ENCODE measurements around the gene FAM186B. TPM values are rescaled to one million over a fixed set of nuclear protein-coding genes. Genes with fewer than 3 reads are reported as not detected.

The FAM186B gene
- total and polyA plus RNA-seq, 2 donors (not counting 1 experiment from before 2014, with no cell fraction given), result 0.10 to 0.33 TPM

- Histone ChIP-seq H4K20me1 (ENCODE audit: control insufficient read depth, extremely low read depth, insufficient read depth, low read length) (no peaks in the 10 kb centered on the region), H3K4me3 (replicated peaks in 1 of 4; ENCODE audit: control extremely low read depth in 1 of 4, insufficient read depth in 1 of 4, low read depth in 3 of 4, low read length in 4 of 4) (no peak overlapping the region), H3K4me2 (ENCODE audit: extremely low read depth, insufficient read depth, low read length) (no peak overlapping the region), H3K9me3 (ENCODE audit: control insufficient read depth, insufficient read depth, low read depth, low read length) (no peaks in the 10 kb centered on the region), H3K9ac (ENCODE audit: insufficient read depth, low read length) (no peak overlapping the region), H3K79me2 (ENCODE audit: control insufficient read depth, insufficient read depth, low read length) (no peaks in the 10 kb centered on the region), H3K27ac (ENCODE audit: insufficient read depth, low read length) (no peak overlapping the region), H3K27me3 (ENCODE audit: control insufficient read depth, insufficient read depth, low read length) (no peaks in the 10 kb centered on the region), H3K36me3 (ENCODE audit: control insufficient read depth, insufficient read depth, low read length) (no peaks in the 10 kb centered on the region), H3K4me1 (ENCODE audit: control insufficient read depth, extremely low read depth, insufficient read depth, low read length) (peaks cover 13% of the 10 kb centered on the region), H2AFZ (ENCODE audit: low read length) (no peak overlapping the region)
- TF ChIP-seq CTCF (conservative IDR thresholded peaks at IDR 0.05 in 1 of 2, IDR thresholded peaks at IDR 0.05 in 1 of 2; ENCODE audit: low read depth in 1 of 2, low read length in 2 of 2) (no peak), EZH2 (IDR thresholded peaks at IDR 0.05; ENCODE audit: low read length, missing control alignments) (no peak)
- DNase-seq (ENCODE audit: low read depth in 2 of 2), result peak in 1 of 2 donors; percentile 70
These were observed 19.6 kb upstream of the FAM186B start for GRCh38 chr12:49624921-49625577.

GRCh38 chr12:49623142-49623904 is 17.9 kb upstream of the FAM186B start, which contains the start of gene PRPF40B:
Gene PRPF40B (plus strand): TSS chr12:49623561. CDS start chr12:49623591, 30 bp downstream.
- peak within 1 kb of the TSS; percentile 99 for H3K4me2 ChIP-seq (ENCODE audit: extremely low read depth, insufficient read depth, low read length)
- H3K9ac ChIP-seq (ENCODE audit: insufficient read depth, low read length), result peak within 1 kb of the TSS; percentile 56
- no peaks in the 10 kb centered on the region for H3K9me3 ChIP-seq (ENCODE audit: control insufficient read depth, insufficient read depth, low read depth, low read length)
- H2AFZ ChIP-seq (ENCODE audit: low read length), result peak within 1 kb of the TSS; percentile 88
- TF ChIP-seq CTCF (conservative IDR thresholded peaks at IDR 0.05 in 1 of 2, IDR thresholded peaks at IDR 0.05 in 1 of 2; ENCODE audit: low read depth in 1 of 2, low read length in 2 of 2) (peak; percentile 2 to 30), EZH2 (IDR thresholded peaks at IDR 0.05; ENCODE audit: low read length, missing control alignments) (no peak)
- peaks cover 3% of the 10 kb centered on the region for H3K27me3 ChIP-seq (ENCODE audit: control insufficient read depth, insufficient read depth, low read length)
- no peaks in the 10 kb centered on the region for H4K20me1 ChIP-seq (ENCODE audit: control insufficient read depth, extremely low read depth, insufficient read depth, low read length)
- peak within 1 kb of the TSS; percentile 67 to 83 (median 68) for H3K4me3 ChIP-seq (replicated peaks in 1 of 4; ENCODE audit: control extremely low read depth in 1 of 4, insufficient read depth in 1 of 4, low read depth in 3 of 4, low read length in 4 of 4)
- DNase-seq (ENCODE audit: low read depth in 2 of 2), result peak; percentile 75 to 77
- peak within 1 kb of the TSS; percentile 34 for H3K27ac ChIP-seq (ENCODE audit: insufficient read depth, low read length)
- H3K4me1 ChIP-seq (ENCODE audit: control insufficient read depth, extremely low read depth, insufficient read depth, low read length), result peaks cover 13% of the 10 kb centered on the region
- H3K79me2 ChIP-seq (ENCODE audit: control insufficient read depth, insufficient read depth, low read length), result no peaks in the 10 kb centered on the region
- H3K36me3 ChIP-seq (ENCODE audit: control insufficient read depth, insufficient read depth, low read length), result no peaks in the 10 kb centered on the region

GRCh38 chr12:49622501-49623141 is 17.2 kb upstream of the FAM186B start:
- Histone ChIP-seq H3K27ac (ENCODE audit: insufficient read depth, low read length) (peak overlapping the region; percentile 34), H3K36me3 (ENCODE audit: control insufficient read depth, insufficient read depth, low read length) (no peaks in the 10 kb centered on the region), H3K4me1 (ENCODE audit: control insufficient read depth, extremely low read depth, insufficient read depth, low read length) (peaks cover 13% of the 10 kb centered on the region), H3K4me2 (ENCODE audit: extremely low read depth, insufficient read depth, low read length) (peak overlapping the region; percentile 99), H3K9me3 (ENCODE audit: control insufficient read depth, insufficient read depth, low read depth, low read length) (no peaks in the 10 kb centered on the region), H3K27me3 (ENCODE audit: control insufficient read depth, insufficient read depth, low read length) (peaks cover 3% of the 10 kb centered on the region), H4K20me1 (ENCODE audit: control insufficient read depth, extremely low read depth, insufficient read depth, low read length) (no peaks in the 10 kb centered on the region), H3K9ac (ENCODE audit: insufficient read depth, low read length) (peak overlapping the region; percentile 56), H2AFZ (ENCODE audit: low read length) (peak overlapping the region; percentile 88), H3K4me3 (replicated peaks in 1 of 4; ENCODE audit: control extremely low read depth in 1 of 4, insufficient read depth in 1 of 4, low read depth in 3 of 4, low read length in 4 of 4) (peak overlapping the region; percentile 67 to 83 (median 68)), H3K79me2 (ENCODE audit: control insufficient read depth, insufficient read depth, low read length) (no peaks in the 10 kb centered on the region)
- peak in 1 of 2 donors; percentile 33 for DNase-seq (ENCODE audit: low read depth in 2 of 2)
- no peak for TF ChIP-seq EZH2 (IDR thresholded peaks at IDR 0.05; ENCODE audit: low read length, missing control alignments)
- no peak for TF ChIP-seq CTCF (conservative IDR thresholded peaks at IDR 0.05 in 1 of 2, IDR thresholded peaks at IDR 0.05 in 1 of 2; ENCODE audit: low read depth in 1 of 2, low read length in 2 of 2)

All from fibroblast of lung (primary cell).